GM20000 (cell line): Measurements from ENCODE around the gene MKKS.

Source experiments
- DNase-seq: peaks from one replicate; pipeline ENCODE4 v3.0.0; 2012; ENCODE audit warnings: low spot score
- TF ChIP-seq, protein P1 (sequence below): IDR thresholded peaks from 2 replicates; pipeline ENCODE4 v1.5.1; 2012; ENCODE audit warnings: mild to moderate bottlenecking, control low read depth; ENCODE audit errors: extremely low read depth, missing control alignments

Gene MKKS

DNA sequence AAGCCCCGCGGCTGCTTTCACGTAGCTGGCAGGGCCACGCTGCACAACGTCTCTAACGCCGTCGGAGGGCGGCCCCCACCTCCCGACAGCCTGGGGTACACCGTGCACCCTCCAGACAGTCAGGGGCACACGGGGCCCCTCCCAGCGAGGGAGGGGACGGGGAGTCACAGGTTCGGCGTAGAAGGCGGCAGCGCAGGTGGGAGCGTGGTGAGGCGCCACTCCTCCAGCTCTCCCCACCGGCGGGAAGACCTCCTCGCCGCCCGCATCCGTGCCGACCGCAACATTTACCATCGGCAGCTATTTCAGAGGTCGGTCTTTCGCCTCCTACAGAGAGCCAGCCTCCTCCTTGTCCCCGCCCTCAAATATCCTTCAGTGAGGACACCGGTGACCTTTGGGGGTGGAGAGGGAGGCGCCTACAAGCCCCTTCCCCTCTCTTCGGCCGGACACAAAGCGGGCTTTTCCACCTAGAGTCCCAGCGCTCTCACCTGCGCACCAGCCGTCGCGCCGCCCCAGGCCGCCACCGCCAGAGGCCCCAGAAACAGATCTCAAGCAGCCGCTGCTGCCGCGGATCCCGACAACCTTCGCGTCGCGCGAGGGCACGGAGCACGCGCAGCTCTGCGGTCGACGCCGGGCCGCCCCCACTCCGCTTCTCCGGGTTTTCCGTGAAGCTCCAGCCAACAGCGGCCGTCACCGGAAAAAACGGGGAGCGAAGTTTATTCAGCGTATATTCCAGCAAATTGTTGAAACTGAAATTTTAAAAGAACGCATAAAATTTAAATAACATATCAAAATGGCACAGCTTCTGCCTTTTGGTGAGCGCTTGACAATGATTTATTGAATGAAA, at the start of gene MKKS:
Gene MKKS, minus strand, starts transcription at position 600 of the 844 bp plus-strand sequence. CDS start 20,708 bp downstream, outside the sequence.
- TF ChIP-seq, protein P1, sequence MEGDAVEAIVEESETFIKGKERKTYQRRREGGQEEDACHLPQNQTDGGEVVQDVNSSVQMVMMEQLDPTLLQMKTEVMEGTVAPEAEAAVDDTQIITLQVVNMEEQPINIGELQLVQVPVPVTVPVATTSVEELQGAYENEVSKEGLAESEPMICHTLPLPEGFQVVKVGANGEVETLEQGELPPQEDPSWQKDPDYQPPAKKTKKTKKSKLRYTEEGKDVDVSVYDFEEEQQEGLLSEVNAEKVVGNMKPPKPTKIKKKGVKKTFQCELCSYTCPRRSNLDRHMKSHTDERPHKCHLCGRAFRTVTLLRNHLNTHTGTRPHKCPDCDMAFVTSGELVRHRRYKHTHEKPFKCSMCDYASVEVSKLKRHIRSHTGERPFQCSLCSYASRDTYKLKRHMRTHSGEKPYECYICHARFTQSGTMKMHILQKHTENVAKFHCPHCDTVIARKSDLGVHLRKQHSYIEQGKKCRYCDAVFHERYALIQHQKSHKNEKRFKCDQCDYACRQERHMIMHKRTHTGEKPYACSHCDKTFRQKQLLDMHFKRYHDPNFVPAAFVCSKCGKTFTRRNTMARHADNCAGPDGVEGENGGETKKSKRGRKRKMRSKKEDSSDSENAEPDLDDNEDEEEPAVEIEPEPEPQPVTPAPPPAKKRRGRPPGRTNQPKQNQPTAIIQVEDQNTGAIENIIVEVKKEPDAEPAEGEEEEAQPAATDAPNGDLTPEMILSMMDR: no peak
- peak; percentile 80 for DNase-seq

DNA sequence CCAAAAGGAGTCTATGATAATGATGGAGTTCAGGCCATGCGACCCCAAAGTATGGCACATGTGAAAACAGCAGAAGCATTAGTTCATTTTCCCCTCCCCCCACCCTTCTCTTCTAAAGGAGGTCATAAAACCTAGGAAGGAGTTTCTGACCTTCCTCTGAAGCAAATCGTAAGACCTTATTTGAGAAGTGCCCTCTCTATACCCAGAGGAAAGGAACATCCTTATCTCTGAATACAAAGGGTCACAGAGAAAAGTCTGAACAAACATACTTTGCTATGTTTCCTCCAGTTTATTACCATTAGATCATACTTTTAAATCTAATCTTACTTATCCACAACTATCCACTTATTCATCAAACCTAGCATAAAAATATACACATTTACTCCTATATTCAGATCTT, 49.7 kb upstream of the MKKS start:
- DNase-seq: no peak
- TF ChIP-seq, protein P1: no peak

DNA sequence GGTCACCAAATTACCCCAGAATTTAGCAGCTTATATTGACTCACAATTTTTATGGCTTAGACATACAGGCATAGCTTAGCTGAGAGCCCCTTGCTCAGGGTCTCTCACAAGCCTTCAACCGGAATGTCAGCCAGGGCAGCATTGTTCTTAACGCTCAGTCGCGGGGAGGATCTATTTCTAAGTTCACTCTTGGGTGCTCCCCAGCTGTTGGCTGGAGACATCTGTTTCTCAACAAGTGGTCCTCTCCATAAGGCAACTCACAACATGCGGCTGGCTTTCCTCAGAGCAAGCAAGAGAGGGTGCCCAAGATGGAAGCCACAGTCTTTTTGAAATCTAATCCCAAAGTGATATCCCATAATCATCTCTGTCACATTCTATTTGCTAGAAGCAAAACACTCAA, 47.7 kb upstream of the MKKS start:
- TF ChIP-seq, protein P1: no peak
- DNase-seq: no peak

DNA sequence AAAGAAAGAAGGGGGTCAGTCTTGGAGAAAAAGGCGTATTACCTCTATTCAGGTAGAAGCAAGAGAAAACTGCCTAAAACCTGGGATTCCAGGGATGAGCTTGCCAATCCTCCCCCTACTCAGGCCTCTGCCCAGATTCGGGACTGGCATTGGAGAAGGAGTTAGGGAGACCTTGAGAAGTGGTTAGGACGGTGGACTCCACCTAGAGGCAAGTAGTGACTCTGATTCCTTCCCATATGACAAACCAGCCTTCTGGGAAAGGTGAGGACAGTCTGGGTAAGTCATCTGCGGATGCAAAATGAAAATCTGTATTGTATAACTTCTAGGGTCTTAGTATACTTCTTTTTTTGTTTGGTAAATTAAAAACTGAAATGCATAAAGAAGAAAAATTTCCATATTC, 44.9 kb upstream of the MKKS start:
- TF ChIP-seq, protein P1: no peak
- no peak for DNase-seq

DNA sequence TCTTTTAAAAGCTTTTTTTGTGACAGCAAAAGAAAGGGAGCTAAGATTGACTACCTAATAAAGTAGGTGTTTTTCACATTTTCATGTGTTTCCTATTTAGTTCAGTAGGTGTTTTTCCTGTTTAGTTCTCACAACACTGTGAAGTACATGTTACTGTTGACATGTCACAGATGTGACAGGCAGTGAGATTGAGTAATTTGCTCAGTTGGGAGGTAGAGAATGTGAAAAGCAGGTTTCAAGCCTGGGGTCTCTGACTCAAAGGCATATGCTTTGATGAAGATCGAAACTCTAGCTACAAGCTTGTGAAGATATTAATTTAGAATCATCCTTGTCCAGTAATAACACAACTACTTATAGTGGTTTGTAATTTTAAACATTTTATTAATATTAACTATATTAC, 44.2 kb upstream of the MKKS start:
- TF ChIP-seq, protein P1: no peak
- peak; percentile 26 for DNase-seq

DNA sequence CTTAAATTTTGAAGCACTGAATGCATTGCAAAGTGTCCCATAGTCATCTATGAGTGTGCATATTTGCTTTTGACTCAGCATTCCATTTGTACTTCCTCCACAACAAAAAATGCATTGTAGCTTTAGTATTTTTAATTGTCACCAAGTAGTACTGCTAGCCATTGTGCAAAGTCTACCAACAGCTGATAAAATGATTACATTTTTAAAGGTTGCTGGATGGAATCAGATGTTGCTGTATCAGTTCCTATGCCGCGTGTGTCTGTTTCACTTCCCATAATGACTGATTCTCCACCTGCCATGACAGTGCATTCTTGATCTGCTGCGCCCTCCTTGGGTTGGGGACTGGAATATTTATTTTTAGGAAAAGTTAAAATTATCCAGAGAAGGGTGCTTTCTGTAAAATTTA, 42.3 kb upstream of the MKKS start:
- TF ChIP-seq, protein P1: peak; percentile 30
- DNase-seq: peak; percentile 39

DNA sequence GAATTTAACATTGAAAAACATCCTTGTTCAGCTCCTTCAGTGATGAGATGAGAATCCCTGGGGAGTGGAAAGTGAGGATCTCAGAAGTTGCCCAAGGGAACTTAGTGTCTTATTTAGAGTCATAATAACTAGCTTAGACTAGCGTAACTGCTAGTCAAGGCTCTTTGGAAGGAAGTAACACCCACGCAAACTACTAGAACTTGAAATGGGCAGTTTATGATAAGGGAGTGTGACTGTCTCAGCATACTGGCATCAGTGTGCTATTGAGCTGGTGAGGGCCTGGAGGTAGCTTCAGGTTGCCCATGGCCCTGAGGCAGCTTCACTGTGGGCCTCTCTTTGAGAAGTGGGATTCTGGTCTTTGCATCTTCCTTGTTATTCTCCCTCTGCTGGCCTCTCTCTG, 41.2 kb upstream of the MKKS start:
- DNase-seq: no peak
- TF ChIP-seq, protein P1: no peak
